HCT116 (cell line): ENCODE results near the gene ANKLE2. TPM values are rescaled to one million over a fixed set of nuclear protein-coding genes. Genes with fewer than 3 reads are reported as not detected.

ENCODE experiments used
- total RNA-seq: library from RNA; stranded (reverse); gene quantifications from one replicate; pipeline ENCODE4 v1.2.1, GENCODE V29; 2021; ENCODE audit not compliant: unreplicated experiment

ANKLE2 gene
- total RNA-seq, 1 experiment from 2014 or later, result 68.8 TPM

Other genes starting within 250 kb of the ANKLE2 start
- gene LRCOL1, start 151.2 kb downstream of the ANKLE2 start, total RNA-seq, result not detected
- gene P2RX2, start 143.1 kb downstream of the ANKLE2 start, total RNA-seq, result not detected
- gene POLE, start 74.5 kb downstream of the ANKLE2 start, total RNA-seq, result 128 TPM
- gene PXMP2, start 74.2 kb downstream of the ANKLE2 start, total RNA-seq, result 30.9 TPM
- gene PGAM5, start 51.0 kb downstream of the ANKLE2 start, total RNA-seq, result 98.3 TPM
- gene GOLGA3, start 67.0 kb upstream of the ANKLE2 start, total RNA-seq, result 35.1 TPM
- 0.39 TPM for gene CHFR, start 125.8 kb upstream of the ANKLE2 start, total RNA-seq
- 0.02 TPM for gene ZNF605, start 194.5 kb upstream of the ANKLE2 start, total RNA-seq
- 4.4 TPM for gene ZNF26, start 224.5 kb upstream of the ANKLE2 start, total RNA-seq